Caco-2 (cell line): Measurements from ENCODE around the gene RAPGEF1. TPM values are rescaled to one million over a fixed set of nuclear protein-coding genes. Genes with fewer than 3 reads are reported as not detected.

ENCODE experiments used
- BruUV-seq: library from RNA; stranded (reverse); fragments of 400-500 nt; replicated peaks from 2 replicates; lab custom pipeline; 2021; lab: Mats Ljungman, UMichigan
- CTCF ChIA-PET: fragments of 300-600 bp; sonication (Branson Sonifier 250); formaldehyde crosslinking; loops from one replicate; lab custom pipeline; 2022; ENCODE audit warnings: antibody characterized with exemption; lab: Charles Lee
- POLR2A ChIA-PET: fragments of 300-600 bp; sonication (Branson Sonifier 250); formaldehyde crosslinking; loops from one replicate; lab custom pipeline; 2022; ENCODE audit warnings: antibody characterized with exemption; lab: Charles Lee
- DNase-seq, 2 experiments: peaks; one replicate each; pipeline versions ENCODE4 v3.0.0 to v3.0.0-alpha.2; 2020 to 2022
- H3K27me3 ChIP-seq: replicated peaks from 2 replicates; pipeline ENCODE4 v1.6.0; 2011; ENCODE audit warnings: low read length; ENCODE audit not compliant: control insufficient read depth, insufficient read depth
- H3K36me3 ChIP-seq: 2 replicates; pipeline ENCODE4 v1.5.1; 2011; ENCODE audit warnings: low read length; ENCODE audit not compliant: control insufficient read depth, insufficient read depth
- H3K4me1 ChIP-seq: fragments of 250-450 bp; sonication (Bioruptor Pico); 2 replicates; pipeline ENCODE4 v1.5.1; 2020; ENCODE audit warnings: mild to moderate bottlenecking
- H3K4me3 ChIP-seq: 2 replicates; pipeline ENCODE4 v1.5.1; 2011; ENCODE audit warnings: low read depth, mild to moderate bottlenecking, control low read depth, low read length
- H3K9me3 ChIP-seq: fragments of 250-450 bp; sonication (Bioruptor Pico); 2 replicates; pipeline ENCODE4 v1.5.1; 2020; ENCODE audit warnings: mild to moderate bottlenecking, moderate library complexity
- H3K27ac Mint-ChIP-seq: one replicate; pipeline ENCODE4 v1.8.0; 2022; ENCODE audit warnings: mixed read lengths; ENCODE audit not compliant: unreplicated experiment
- H3K27me3 Mint-ChIP-seq: one replicate; pipeline ENCODE4 v1.8.0; 2022; ENCODE audit warnings: mixed read lengths; ENCODE audit not compliant: insufficient read depth, unreplicated experiment
- H3K36me3 Mint-ChIP-seq: one replicate; pipeline ENCODE4 v1.8.0; 2022; ENCODE audit warnings: mild to moderate bottlenecking, mixed read lengths; ENCODE audit not compliant: insufficient read depth, unreplicated experiment
- H3K4me1 Mint-ChIP-seq: one replicate; pipeline ENCODE4 v1.8.0; 2022; ENCODE audit warnings: low read depth, mixed read lengths; ENCODE audit not compliant: unreplicated experiment
- H3K4me3 Mint-ChIP-seq: one replicate; pipeline ENCODE4 v1.8.0; 2022; ENCODE audit warnings: mild to moderate bottlenecking, moderate library complexity, mixed read lengths; ENCODE audit not compliant: unreplicated experiment
- H3K9me3 Mint-ChIP-seq: one replicate; pipeline ENCODE4 v1.8.0; 2022; ENCODE audit warnings: mixed read lengths; ENCODE audit not compliant: unreplicated experiment
- CTCF ChIP-seq, 2 experiments: fragments of 200-600 bp in 1 of 2; IDR thresholded peaks; 1 replicate in 1 of 2; 2 replicates in 1 of 2; pipeline versions ENCODE4 v1.5.1 to v1.8.0; 2011 to 2022; ENCODE audit warnings: antibody characterized with exemption in 1 of 2, control low read depth in 1 of 2, inconsistent platforms in 1 of 2, low read depth in 1 of 2, low read length in 1 of 2, mild to moderate bottlenecking in 1 of 2, moderate library complexity in 1 of 2; ENCODE audit not compliant: insufficient read depth in 1 of 2, severe bottlenecking in 1 of 2, unreplicated experiment in 1 of 2
- intact Hi-C: fragments of 100-400 bp; cut with micrococcal nuclease; formaldehyde crosslinking; loops from one replicate; pipeline ENCODE4 v1.10.0; 2022; ENCODE audit not compliant: unreplicated experiment
- total RNA-seq: library from RNA; stranded (reverse); gene quantifications from 2 replicates; pipeline ENCODE4 v1.2.3, GENCODE V29; 2022

RAPGEF1 gene
- total RNA-seq, 1 experiment from 2014 or later = 75.4 TPM

GRCh38 chr9:131651599-131651998 lies 88.3 kb downstream of the RAPGEF1 start:
- intact Hi-C loops = no loop called here
- peaks cover 7% of the 10 kb centered on the region for H3K36me3 Mint-ChIP-seq
- POLR2A ChIA-PET = no interaction called here

GRCh38 chr9:131651160-131651559 lies 88.7 kb downstream of the RAPGEF1 start:
- POLR2A ChIA-PET = no interaction called here

More at GRCh38 chr9:131651599-131651998, 88.3 kb downstream of the RAPGEF1 start:
- Mint-ChIP-seq H3K4me3 (no peak overlapping the region), H3K27ac (no peak overlapping the region), H3K4me1 (peaks cover 22% of the 10 kb centered on the region), H3K27me3 (no peaks in the 10 kb centered on the region), H3K9me3 (no peaks in the 10 kb centered on the region)
- Histone ChIP-seq H3K4me3 (no peak overlapping the region), H3K9me3 (no peaks in the 10 kb centered on the region), H3K27me3 (no peaks in the 10 kb centered on the region), H3K4me1 (peaks cover 28% of the 10 kb centered on the region), H3K36me3 (no peaks in the 10 kb centered on the region; the same call in 1 of the 2 replicates)
- no peak for DNase-seq
- CTCF ChIA-PET = no interaction called here
- BruUV-seq = no TSS peak
- TF ChIP-seq CTCF (IDR thresholded peaks at IDR 0.05; ENCODE audit: insufficient read depth in 1 of 2, low read depth in 1 of 2, low read length in 1 of 2, severe bottlenecking in 1 of 2, unreplicated experiment in 1 of 2) = no peak

GRCh38 chr9:131650254-131650653 lies 89.6 kb downstream of the RAPGEF1 start:
- H3K4me1 Mint-ChIP-seq = peaks cover 10% of the 10 kb centered on the region

More at GRCh38 chr9:131651160-131651559, 88.7 kb downstream of the RAPGEF1 start:
- Mint-ChIP-seq H3K27ac (no peak overlapping the region), H3K27me3 (no peaks in the 10 kb centered on the region), H3K4me3 (no peak overlapping the region), H3K9me3 (no peaks in the 10 kb centered on the region), H3K4me1 (peaks cover 18% of the 10 kb centered on the region), H3K36me3 (peaks cover 7% of the 10 kb centered on the region)
- peaks cover 23% of the 10 kb centered on the region for H3K4me1 ChIP-seq
- no peak overlapping the region for H3K4me3 ChIP-seq
- H3K36me3 ChIP-seq = no peaks in the 10 kb centered on the region; the same call in 1 of the 2 replicates
- intact Hi-C loops = no loop called here
- TF ChIP-seq CTCF (IDR thresholded peaks at IDR 0.05; ENCODE audit: insufficient read depth in 1 of 2, low read depth in 1 of 2, low read length in 1 of 2, severe bottlenecking in 1 of 2, unreplicated experiment in 1 of 2) = no peak
- H3K9me3 ChIP-seq = no peaks in the 10 kb centered on the region
- no TSS peak for BruUV-seq
- H3K27me3 ChIP-seq = no peaks in the 10 kb centered on the region
- CTCF ChIA-PET = no interaction called here
- no peak for DNase-seq

More at GRCh38 chr9:131650254-131650653, 89.6 kb downstream of the RAPGEF1 start:
- intact Hi-C loops = no loop called here
- Histone ChIP-seq H3K4me3 (no peak overlapping the region), H3K9me3 (no peaks in the 10 kb centered on the region), H3K27me3 (no peaks in the 10 kb centered on the region), H3K4me1 (peaks cover 17% of the 10 kb centered on the region), H3K36me3 (no peaks in the 10 kb centered on the region; the same call in 1 of the 2 replicates)
- no peak for DNase-seq
- H3K36me3 Mint-ChIP-seq = peaks cover 7% of the 10 kb centered on the region
- BruUV-seq = no TSS peak
- no peaks in the 10 kb centered on the region for H3K9me3 Mint-ChIP-seq
- ChIA-PET POLR2A (no interaction called here), CTCF (no interaction called here)
- H3K4me3 Mint-ChIP-seq = no peak overlapping the region
- no peak for TF ChIP-seq CTCF (IDR thresholded peaks at IDR 0.05; ENCODE audit: insufficient read depth in 1 of 2, low read depth in 1 of 2, low read length in 1 of 2, severe bottlenecking in 1 of 2, unreplicated experiment in 1 of 2)
- H3K27ac Mint-ChIP-seq = no peak overlapping the region
- no peaks in the 10 kb centered on the region for H3K27me3 Mint-ChIP-seq
